Astrocyte (in vitro differentiated cells and primary cell): ENCODE data around the gene CHRM2. TPM values are rescaled to one million over a fixed set of nuclear protein-coding genes. Genes with fewer than 3 reads are reported as not detected.

Experiments used
- DNase-seq: peaks from one replicate; pipeline ENCODE4 v3.0.0-alpha.2; 2010; ENCODE audit warnings: low read depth
- FAIRE-seq: peaks from 2 replicates; lab custom pipeline; 2011; peaks lifted over from hg19 to GRCh38; lab: Jason Lieb, UNC
- H2AFZ ChIP-seq: 2 replicates; pipeline ENCODE4 v1.6.0; 2012; ENCODE audit warnings: low read depth, low read length, inconsistent platforms
- H3K27ac ChIP-seq: 2 replicates; pipeline ENCODE4 v1.5.1; 2011; ENCODE audit warnings: low read depth, low read length, inconsistent platforms
- H3K27me3 ChIP-seq: 2 replicates; pipeline ENCODE4 v1.6.0; 2011; ENCODE audit warnings: low read length, inconsistent platforms; ENCODE audit not compliant: insufficient read depth
- H3K36me3 ChIP-seq: 2 replicates; pipeline ENCODE4 v1.5.1; 2011; ENCODE audit warnings: low read length, inconsistent platforms; ENCODE audit not compliant: insufficient read depth
- H3K4me1 ChIP-seq: 2 replicates; pipeline ENCODE4 v1.5.1; 2011; ENCODE audit warnings: low read length, inconsistent platforms; ENCODE audit not compliant: insufficient read depth
- H3K4me2 ChIP-seq: 2 replicates; pipeline ENCODE4 v1.6.0; 2012; ENCODE audit warnings: low read length, inconsistent platforms
- H3K4me3 ChIP-seq: 2 replicates; pipeline ENCODE4 v1.5.1; 2011; ENCODE audit warnings: low read depth, mild to moderate bottlenecking, low read length, inconsistent platforms; ENCODE audit not compliant: insufficient read depth
- H3K79me2 ChIP-seq: 2 replicates; pipeline ENCODE4 v1.6.0; 2012; ENCODE audit warnings: mild to moderate bottlenecking, low read length, inconsistent platforms; ENCODE audit not compliant: insufficient read depth
- H3K9ac ChIP-seq: 2 replicates; pipeline ENCODE4 v1.6.0; 2012; ENCODE audit warnings: mild to moderate bottlenecking, low read length, inconsistent platforms
- H3K9me3 ChIP-seq: 2 replicates; pipeline ENCODE4 v1.5.1; 2012; ENCODE audit warnings: low read depth, mild to moderate bottlenecking, low read length, inconsistent platforms; ENCODE audit not compliant: insufficient read depth
- H4K20me1 ChIP-seq: 2 replicates; pipeline ENCODE4 v1.6.0; 2012; ENCODE audit warnings: low read length, inconsistent platforms; ENCODE audit not compliant: insufficient read depth
- H3K27ac Mint-ChIP-seq: one replicate; pipeline ENCODE4 v1.8.0; 2021; ENCODE audit warnings: mild to moderate bottlenecking, mixed read lengths; ENCODE audit not compliant: unreplicated experiment
- H3K27me3 Mint-ChIP-seq: one replicate; pipeline ENCODE4 v1.8.0; 2021; ENCODE audit warnings: low read depth, mixed read lengths; ENCODE audit not compliant: unreplicated experiment
- H3K36me3 Mint-ChIP-seq: one replicate; pipeline ENCODE4 v1.8.0; 2021; ENCODE audit warnings: low read depth, mixed read lengths; ENCODE audit not compliant: unreplicated experiment
- H3K4me1 Mint-ChIP-seq: one replicate; pipeline ENCODE4 v1.8.0; 2021; ENCODE audit warnings: low read depth, mixed read lengths; ENCODE audit not compliant: unreplicated experiment
- H3K4me3 Mint-ChIP-seq: one replicate; pipeline ENCODE4 v1.8.0; 2021; ENCODE audit warnings: mild to moderate bottlenecking, moderate library complexity, mixed read lengths; ENCODE audit not compliant: unreplicated experiment
- H3K9me3 Mint-ChIP-seq: one replicate; pipeline ENCODE4 v1.8.0; 2021; ENCODE audit warnings: mild to moderate bottlenecking, mixed read lengths; ENCODE audit not compliant: unreplicated experiment
- CTCF ChIP-seq: IDR thresholded peaks from 2 replicates; pipeline ENCODE4 v1.5.1; 2011; ENCODE audit warnings: low read depth, mild to moderate bottlenecking, inconsistent platforms, low read length, moderate library complexity; ENCODE audit not compliant: insufficient read depth
- EZH2 ChIP-seq: IDR thresholded peaks from 2 replicates; pipeline ENCODE4 v1.6.1; 2012; ENCODE audit warnings: mild to moderate bottlenecking, low read length, inconsistent platforms; ENCODE audit not compliant: insufficient read depth
- total RNA-seq: library from RNA; stranded (reverse); gene quantifications from 2 replicates; pipeline ENCODE4 v1.2.1, GENCODE V29; 2021

The CHRM2 gene
- total RNA-seq, 1 donor from 2014 or later, result not detected

GRCh38 chr7:136964347-136964746 is 95.9 kb downstream of the CHRM2 start:
- no peak overlapping the region for H3K4me2 ChIP-seq
- Mint-ChIP-seq H3K27me3 (no peaks in the 10 kb centered on the region), H3K27ac (no peak overlapping the region), H3K4me1 (no peaks in the 10 kb centered on the region), H3K4me3 (no peak overlapping the region), H3K9me3 (no peaks in the 10 kb centered on the region), H3K36me3 (no peaks in the 10 kb centered on the region)
- DNase-seq (no peak), FAIRE-seq (no peak)
- no peak for TF ChIP-seq CTCF
- TF ChIP-seq EZH2, result no peak
- H3K9ac ChIP-seq, result no peak overlapping the region
- no peaks in the 10 kb centered on the region for H4K20me1 ChIP-seq
- no peak overlapping the region for H3K27ac ChIP-seq
- H2AFZ ChIP-seq, result no peak overlapping the region
- H3K4me1 ChIP-seq, result no peaks in the 10 kb centered on the region
- no peak overlapping the region for H3K4me3 ChIP-seq
- H3K27me3 ChIP-seq, result no peaks in the 10 kb centered on the region
- no peaks in the 10 kb centered on the region for H3K9me3 ChIP-seq
- no peaks in the 10 kb centered on the region for H3K79me2 ChIP-seq
- H3K36me3 ChIP-seq, result no peaks in the 10 kb centered on the region

DNA sequence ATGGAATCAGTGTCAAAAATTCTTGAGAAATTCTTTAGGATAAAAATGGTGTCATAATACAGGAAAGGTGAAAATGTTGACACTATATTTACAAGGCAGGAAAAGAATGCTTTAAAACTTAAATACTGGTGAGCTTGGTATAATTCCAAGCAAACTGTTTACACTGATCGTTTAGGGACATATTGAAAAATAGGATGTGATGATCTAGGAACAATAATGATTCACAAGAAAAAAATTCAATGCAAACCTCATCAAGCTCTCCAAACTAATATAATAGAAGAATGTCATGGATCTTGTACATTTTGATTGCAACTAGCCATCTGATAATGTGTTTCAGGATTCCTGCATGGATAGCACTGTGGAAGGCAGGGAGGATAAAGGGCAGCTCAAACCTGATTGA is 98.4 kb downstream of the CHRM2 start:
- Histone ChIP-seq H3K4me3 (no peak overlapping the region), H3K9ac (no peak overlapping the region), H3K36me3 (no peaks in the 10 kb centered on the region), H3K27ac (no peak overlapping the region), H2AFZ (no peak overlapping the region), H3K27me3 (no peaks in the 10 kb centered on the region), H3K79me2 (no peaks in the 10 kb centered on the region), H3K9me3 (no peaks in the 10 kb centered on the region), H4K20me1 (no peaks in the 10 kb centered on the region), H3K4me1 (no peaks in the 10 kb centered on the region), H3K4me2 (no peak overlapping the region)
- Mint-ChIP-seq H3K27me3 (no peaks in the 10 kb centered on the region), H3K36me3 (no peaks in the 10 kb centered on the region), H3K9me3 (no peaks in the 10 kb centered on the region), H3K27ac (no peak overlapping the region), H3K4me3 (no peak overlapping the region), H3K4me1 (no peaks in the 10 kb centered on the region)
- FAIRE-seq (no peak), DNase-seq (no peak)
- TF ChIP-seq EZH2 (no peak), CTCF (no peak)

- H3K9me3 Mint-ChIP-seq, result no peaks in the 10 kb centered on the region
- Histone ChIP-seq H3K4me1 (no peaks in the 10 kb centered on the region), H4K20me1 (no peaks in the 10 kb centered on the region), H3K9me3 (no peaks in the 10 kb centered on the region), H3K27ac (no peak overlapping the region), H3K9ac (no peak overlapping the region), H2AFZ (no peak overlapping the region), H3K36me3 (no peaks in the 10 kb centered on the region), H3K79me2 (no peaks in the 10 kb centered on the region), H3K4me3 (no peak overlapping the region), H3K27me3 (no peaks in the 10 kb centered on the region), H3K4me2 (no peak overlapping the region)
- DNase-seq, result no peak
- H3K4me3 Mint-ChIP-seq, result no peak overlapping the region
- TF ChIP-seq CTCF (no peak), EZH2 (no peak)
- H3K36me3 Mint-ChIP-seq, result no peaks in the 10 kb centered on the region
- no peaks in the 10 kb centered on the region for H3K4me1 Mint-ChIP-seq
- H3K27me3 Mint-ChIP-seq, result no peaks in the 10 kb centered on the region
- no peak for FAIRE-seq
- H3K27ac Mint-ChIP-seq, result no peak overlapping the region
These were observed 101.3 kb downstream of the CHRM2 start for GRCh38 chr7:136969761-136970160.
